Uterus (tissue), 4 donors: Measurements from ENCODE around the gene SCN7A. TPM values are rescaled to one million over a fixed set of nuclear protein-coding genes. Genes with fewer than 3 reads are reported as not detected.

Source experiments
- DNase-seq, 2 donors: peaks; one replicate each; pipeline ENCODE4 v3.0.0-alpha.2; 2019 to 2020
- H3K27ac ChIP-seq, 2 donors: fragments of 200-600 bp; sonication (generic); 1 replicate in 1 of 2; 2 replicates in 1 of 2; pipeline ENCODE4 v1.5.1; 2016 to 2018
- H3K27me3 ChIP-seq, 2 donors: fragments of 200-600 bp; sonication (generic); one replicate each; pipeline ENCODE4 v1.5.1; 2018 to 2019; ENCODE audit warnings: control low read depth in 1 of 2
- H3K36me3 ChIP-seq, 2 donors: fragments of 200-600 bp; sonication (generic); one replicate each; pipeline ENCODE4 v1.5.1; 2019; ENCODE audit warnings: control low read depth in 1 of 2
- H3K4me1 ChIP-seq, 2 donors: fragments of 200-600 bp; sonication (generic); one replicate each; pipeline ENCODE4 v1.5.1; 2018 to 2019; ENCODE audit warnings: control low read depth in 1 of 2
- H3K4me3 ChIP-seq, 2 donors: fragments of 200-600 bp; sonication (generic); 1 replicate in 1 of 2; 2 replicates in 1 of 2; pipeline ENCODE4 v1.5.1; 2018 to 2019; ENCODE audit warnings: mild to moderate bottlenecking in 1 of 2
- H3K9me3 ChIP-seq, 2 donors: fragments of 200-600 bp; sonication (generic); one replicate each; pipeline ENCODE4 v1.5.1; 2019; ENCODE audit warnings: control low read depth in 1 of 2
- POLR2A ChIP-seq, 2 donors: fragments of 450-650 bp; IDR thresholded peaks; one replicate each; pipeline ENCODE4 v1.6.1; 2016; ENCODE audit warnings: antibody characterized with exemption in 2 of 2, mild to moderate bottlenecking in 1 of 2, moderate library complexity in 1 of 2
- intact Hi-C: fragments of 100-400 bp; cut with DNase I; formaldehyde crosslinking; loops from one replicate; pipeline ENCODE4 v1.15.1; 2023; ENCODE audit warnings: low total_unique reads
- total RNA-seq, 4 donors: library from RNA; depleted of rRNA in 3 of 4; stranded (reverse); fragments of >200 nt in 3 of 4; gene quantifications; one replicate each; pipeline versions ENCODE4 v1.1.0 to v1.2.4, GENCODE V29; 2014 to 2023
- TF ChIP-seq, protein P1 (sequence below), 4 experiments: fragments of 200-600 bp in 2 of 4; fragments of 450-650 bp in 2 of 4; sonication (generic) in 2 of 4; IDR thresholded peaks; one replicate each; pipeline ENCODE4 v1.5.1; 2016 to 2019; ENCODE audit warnings: antibody characterized with exemption in 4 of 4, mild to moderate bottlenecking in 2 of 4, moderate library complexity in 1 of 4
- donor health status: DM: yes; HTN: yes; CAD: no.

Gene SCN7A
- total RNA-seq, 4 donors from 2014 or later = 40.0 to 74.1 (median 48.4) TPM

DNA sequence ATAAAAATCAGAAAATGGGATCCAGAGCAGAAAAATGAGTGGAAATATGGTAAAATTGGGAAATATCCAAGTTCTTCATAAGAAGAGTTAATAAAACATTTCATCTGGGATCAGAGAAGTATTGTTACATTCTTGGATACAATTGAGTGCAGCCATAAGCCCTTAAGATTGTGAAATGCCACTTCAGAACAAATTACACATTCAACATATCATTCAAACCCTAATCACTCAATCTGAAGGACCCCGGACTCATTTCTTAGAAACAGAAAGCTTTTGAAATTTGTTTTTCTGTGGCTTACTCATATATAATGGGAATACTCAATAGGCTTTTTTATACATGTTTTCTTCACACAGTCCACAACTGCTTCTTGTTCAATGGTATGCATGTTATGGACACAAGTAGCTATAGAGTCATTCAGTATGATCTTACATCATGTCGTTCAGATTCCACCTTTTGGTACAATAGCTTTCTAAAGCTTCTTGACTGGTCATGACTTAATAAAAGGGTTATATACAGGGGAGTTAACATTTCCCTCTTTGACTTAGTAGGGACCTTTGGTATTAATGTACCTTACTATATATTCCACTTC lies 39.9 kb downstream of the SCN7A start:
- no peaks in the 10 kb centered on the region for H3K4me1 ChIP-seq
- H3K27ac ChIP-seq = no peak overlapping the region
- no peak overlapping the region for H3K4me3 ChIP-seq
- intact Hi-C loops = no loop called here
- no peaks in the 10 kb centered on the region for H3K36me3 ChIP-seq
- DNase-seq = no peak
- no peak for TF ChIP-seq POLR2A (IDR thresholded peaks at IDR 0.05)
- TF ChIP-seq, protein P1, sequence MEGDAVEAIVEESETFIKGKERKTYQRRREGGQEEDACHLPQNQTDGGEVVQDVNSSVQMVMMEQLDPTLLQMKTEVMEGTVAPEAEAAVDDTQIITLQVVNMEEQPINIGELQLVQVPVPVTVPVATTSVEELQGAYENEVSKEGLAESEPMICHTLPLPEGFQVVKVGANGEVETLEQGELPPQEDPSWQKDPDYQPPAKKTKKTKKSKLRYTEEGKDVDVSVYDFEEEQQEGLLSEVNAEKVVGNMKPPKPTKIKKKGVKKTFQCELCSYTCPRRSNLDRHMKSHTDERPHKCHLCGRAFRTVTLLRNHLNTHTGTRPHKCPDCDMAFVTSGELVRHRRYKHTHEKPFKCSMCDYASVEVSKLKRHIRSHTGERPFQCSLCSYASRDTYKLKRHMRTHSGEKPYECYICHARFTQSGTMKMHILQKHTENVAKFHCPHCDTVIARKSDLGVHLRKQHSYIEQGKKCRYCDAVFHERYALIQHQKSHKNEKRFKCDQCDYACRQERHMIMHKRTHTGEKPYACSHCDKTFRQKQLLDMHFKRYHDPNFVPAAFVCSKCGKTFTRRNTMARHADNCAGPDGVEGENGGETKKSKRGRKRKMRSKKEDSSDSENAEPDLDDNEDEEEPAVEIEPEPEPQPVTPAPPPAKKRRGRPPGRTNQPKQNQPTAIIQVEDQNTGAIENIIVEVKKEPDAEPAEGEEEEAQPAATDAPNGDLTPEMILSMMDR (IDR thresholded peaks at IDR 0.05) = no peak
- no peaks in the 10 kb centered on the region for H3K27me3 ChIP-seq
- no peaks in the 10 kb centered on the region for H3K9me3 ChIP-seq

DNA sequence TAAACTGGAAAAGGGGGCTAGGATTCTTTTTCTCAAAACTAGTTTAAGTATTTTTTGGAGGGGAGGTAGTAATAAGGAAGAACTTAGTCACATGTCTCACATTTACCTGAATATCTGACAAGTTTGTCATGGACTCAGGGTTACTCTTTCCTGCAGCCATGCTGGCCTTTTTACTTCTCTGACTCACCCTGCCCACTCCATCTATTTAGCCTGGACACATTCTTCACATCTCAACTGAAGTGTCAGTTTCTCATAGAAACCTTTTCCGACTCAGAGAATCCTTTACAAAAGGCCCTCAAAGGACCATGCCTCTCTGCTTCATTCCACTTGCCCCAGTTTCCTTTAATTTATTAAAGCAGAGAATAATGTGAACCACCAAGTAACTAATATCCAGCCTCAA lies 42.6 kb downstream of the SCN7A start:
- intact Hi-C loops = no loop called here
- TF ChIP-seq, protein P1 (IDR thresholded peaks at IDR 0.05) = no peak
- TF ChIP-seq POLR2A (IDR thresholded peaks at IDR 0.05) = no peak
- DNase-seq = no peak
- H3K9me3 ChIP-seq = no peaks in the 10 kb centered on the region
- no peak overlapping the region for H3K4me3 ChIP-seq
- no peaks in the 10 kb centered on the region for H3K36me3 ChIP-seq
- no peaks in the 10 kb centered on the region for H3K4me1 ChIP-seq
- H3K27me3 ChIP-seq = no peaks in the 10 kb centered on the region
- no peak overlapping the region for H3K27ac ChIP-seq

DNA sequence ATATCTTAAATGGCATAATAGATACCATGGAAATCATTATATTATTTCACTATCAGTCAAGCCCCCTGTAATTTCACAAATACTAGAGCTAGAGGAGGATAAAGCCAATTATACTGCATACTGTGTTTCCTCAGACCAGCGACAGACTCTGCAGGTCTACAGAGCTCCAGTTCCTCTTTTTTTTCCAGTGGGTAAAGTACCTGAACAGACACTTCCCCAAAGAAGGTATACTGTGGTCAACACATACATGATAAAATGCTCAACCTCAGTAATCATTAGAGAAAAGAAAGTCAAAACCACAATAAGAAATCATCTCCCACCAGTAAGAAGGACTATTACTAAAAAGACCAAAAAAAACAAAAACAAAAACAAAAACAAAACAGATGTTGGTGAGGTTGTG lies 44.6 kb downstream of the SCN7A start:
- intact Hi-C loops = no loop called here
- DNase-seq = no peak
- Histone ChIP-seq H3K4me1 (no peaks in the 10 kb centered on the region), H3K36me3 (no peaks in the 10 kb centered on the region), H3K4me3 (no peak overlapping the region), H3K27ac (no peak overlapping the region), H3K9me3 (no peaks in the 10 kb centered on the region), H3K27me3 (no peaks in the 10 kb centered on the region)
- TF ChIP-seq, protein P1 (IDR thresholded peaks at IDR 0.05) = no peak
- no peak for TF ChIP-seq POLR2A (IDR thresholded peaks at IDR 0.05)

DNA sequence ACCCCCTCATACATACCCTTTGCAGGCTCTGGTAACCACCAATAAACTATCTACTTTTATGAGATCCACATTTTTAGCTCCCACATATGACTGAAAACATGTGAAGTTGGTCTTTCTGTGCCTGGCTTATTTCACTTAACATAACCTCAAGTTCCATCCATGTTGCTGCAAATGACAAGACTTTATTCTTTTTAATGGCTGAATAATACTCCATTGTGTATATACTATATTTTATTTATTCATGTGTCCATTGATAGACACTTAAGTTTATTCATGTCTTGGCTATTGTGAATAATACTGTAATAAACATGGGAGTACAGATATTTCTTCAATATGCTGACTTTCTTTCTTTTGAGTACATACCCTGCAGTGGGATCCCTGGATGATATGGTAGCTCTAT lies 45.9 kb downstream of the SCN7A start:
- TF ChIP-seq, protein P1 (IDR thresholded peaks at IDR 0.05) = no peak

DNA sequence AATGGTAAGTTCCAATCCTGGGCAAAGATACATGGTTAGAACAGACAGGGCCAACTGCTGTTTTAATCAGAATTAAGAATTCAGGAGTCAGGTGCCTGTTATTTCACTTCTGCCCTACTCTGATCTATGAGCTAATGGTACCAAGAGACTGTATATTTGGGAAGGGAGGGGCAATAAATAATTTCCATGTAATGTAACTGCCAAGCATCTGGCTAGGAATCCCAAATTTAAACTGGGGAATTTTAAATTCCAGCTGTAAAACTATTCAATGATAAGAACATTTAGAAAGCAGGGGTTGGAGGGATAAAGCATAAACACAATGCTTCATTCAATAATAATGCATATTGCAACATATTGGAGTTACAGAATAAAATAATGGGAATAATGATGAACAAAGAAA lies 49.7 kb downstream of the SCN7A start:
- no peak for TF ChIP-seq POLR2A (IDR thresholded peaks at IDR 0.05)
- TF ChIP-seq, protein P1 (IDR thresholded peaks at IDR 0.05) = no peak
- no peaks in the 10 kb centered on the region for H3K4me1 ChIP-seq
- H3K27me3 ChIP-seq = no peaks in the 10 kb centered on the region
- H3K27ac ChIP-seq = no peak overlapping the region
- H3K4me3 ChIP-seq = no peak overlapping the region
- no peaks in the 10 kb centered on the region for H3K9me3 ChIP-seq
- no peaks in the 10 kb centered on the region for H3K36me3 ChIP-seq
- DNase-seq = no peak
- intact Hi-C loops = no loop called here

More for the DNA sequence above, 45.9 kb downstream of the SCN7A start:
- no peaks in the 10 kb centered on the region for H3K9me3 ChIP-seq
- no peak overlapping the region for H3K4me3 ChIP-seq
- no peak for DNase-seq
- H3K27me3 ChIP-seq = no peaks in the 10 kb centered on the region
- H3K4me1 ChIP-seq = no peaks in the 10 kb centered on the region
- intact Hi-C loops = no loop called here
- H3K36me3 ChIP-seq = no peaks in the 10 kb centered on the region
- no peak overlapping the region for H3K27ac ChIP-seq
